ENCODE results near the gene NLGN1. TPM values are rescaled to one million over a fixed set of nuclear protein-coding genes. Genes with fewer than 3 reads are reported as not detected.

NLGN1 gene
- total RNA-seq, 2 donors from 2014 or later = 1.3 to 2.4 TPM

DNA sequence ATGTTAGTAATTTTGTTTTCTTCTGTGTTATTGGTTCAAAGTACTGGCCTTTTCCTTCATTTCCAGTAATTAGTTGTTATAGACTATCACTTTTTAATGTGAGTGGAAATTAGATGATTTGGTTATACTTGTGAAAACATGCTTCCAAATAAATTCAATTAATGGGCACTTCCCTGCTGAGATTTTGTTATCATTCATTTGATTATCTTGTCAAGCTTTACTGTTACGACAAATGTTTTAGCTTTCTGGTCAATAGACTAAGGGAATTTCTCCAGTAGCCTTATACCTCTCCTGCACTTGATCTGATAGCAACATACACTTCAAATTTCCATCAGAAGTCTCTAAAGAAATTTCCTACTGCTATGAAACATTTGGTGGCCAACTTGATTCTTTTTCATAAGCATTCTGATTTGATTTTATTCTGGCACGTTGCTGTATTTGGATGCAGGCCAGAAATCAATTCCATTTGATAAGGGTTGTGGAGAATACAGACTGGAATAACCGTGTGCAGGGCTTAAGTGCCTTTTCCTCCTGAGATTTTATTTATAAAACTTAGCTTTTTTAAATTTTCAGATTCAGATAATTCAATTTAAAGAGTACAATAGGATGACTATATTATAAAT is 887.8 kb downstream of the NLGN1 start:
- H3K27me3 ChIP-seq = no peaks in the 10 kb centered on the region
- TF ChIP-seq CTCF (IDR thresholded peaks at IDR 0.05) = no peak

GRCh38 chr3:174287705-174288104 is 890.2 kb downstream of the NLGN1 start:
- TF ChIP-seq CTCF (IDR thresholded peaks at IDR 0.05) = no peak
- DNase-seq (ENCODE audit: low spot score) = no peak
- Histone ChIP-seq H3K9me3 (no peaks in the 10 kb centered on the region), H3K36me3 (no peaks in the 10 kb centered on the region), H3K4me1 (no peaks in the 10 kb centered on the region), H3K4me3 (no peak overlapping the region), H3K27ac (no peak overlapping the region), H3K27me3 (no peaks in the 10 kb centered on the region)

More for the DNA sequence above, 887.8 kb downstream of the NLGN1 start:
- Histone ChIP-seq H3K36me3 (no peaks in the 10 kb centered on the region), H3K9me3 (no peaks in the 10 kb centered on the region), H3K4me1 (no peaks in the 10 kb centered on the region), H3K27ac (no peak overlapping the region), H3K4me3 (no peak overlapping the region)
- no peak for DNase-seq (ENCODE audit: low spot score)

DNA sequence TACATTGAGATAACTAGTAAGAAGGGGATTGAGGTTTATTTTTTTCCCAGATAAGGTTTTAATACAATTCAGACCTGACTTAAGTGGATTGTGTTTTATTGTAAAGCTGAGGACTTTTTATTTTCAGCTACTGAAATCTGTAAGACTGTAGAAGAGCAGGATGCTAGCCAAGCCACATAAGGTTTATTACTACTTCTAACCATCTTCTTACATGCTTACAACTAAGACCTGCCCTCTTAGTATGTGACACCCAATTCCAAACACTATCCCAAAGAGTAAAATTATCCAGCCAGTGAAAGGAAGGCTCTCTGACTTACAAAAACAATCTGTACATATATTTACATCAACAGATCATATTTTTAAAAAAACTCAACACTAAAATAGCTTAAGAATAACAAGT is 897.1 kb downstream of the NLGN1 start:
- no peak for DNase-seq (ENCODE audit: low spot score)
- TF ChIP-seq CTCF (IDR thresholded peaks at IDR 0.05) = no peak
- Histone ChIP-seq H3K9me3 (no peaks in the 10 kb centered on the region), H3K27ac (no peak overlapping the region), H3K27me3 (no peaks in the 10 kb centered on the region), H3K4me3 (no peak overlapping the region), H3K36me3 (no peaks in the 10 kb centered on the region), H3K4me1 (no peaks in the 10 kb centered on the region)

GRCh38 chr3:174295306-174296092 is 898.0 kb downstream of the NLGN1 start:
- no peaks in the 10 kb centered on the region for H3K27me3 ChIP-seq
- no peak overlapping the region for H3K27ac ChIP-seq
- no peak for DNase-seq (ENCODE audit: low spot score)
- H3K9me3 ChIP-seq = no peaks in the 10 kb centered on the region
- TF ChIP-seq CTCF (IDR thresholded peaks at IDR 0.05) = no peak
- no peaks in the 10 kb centered on the region for H3K4me1 ChIP-seq
- no peaks in the 10 kb centered on the region for H3K36me3 ChIP-seq
- no peak overlapping the region for H3K4me3 ChIP-seq

DNA sequence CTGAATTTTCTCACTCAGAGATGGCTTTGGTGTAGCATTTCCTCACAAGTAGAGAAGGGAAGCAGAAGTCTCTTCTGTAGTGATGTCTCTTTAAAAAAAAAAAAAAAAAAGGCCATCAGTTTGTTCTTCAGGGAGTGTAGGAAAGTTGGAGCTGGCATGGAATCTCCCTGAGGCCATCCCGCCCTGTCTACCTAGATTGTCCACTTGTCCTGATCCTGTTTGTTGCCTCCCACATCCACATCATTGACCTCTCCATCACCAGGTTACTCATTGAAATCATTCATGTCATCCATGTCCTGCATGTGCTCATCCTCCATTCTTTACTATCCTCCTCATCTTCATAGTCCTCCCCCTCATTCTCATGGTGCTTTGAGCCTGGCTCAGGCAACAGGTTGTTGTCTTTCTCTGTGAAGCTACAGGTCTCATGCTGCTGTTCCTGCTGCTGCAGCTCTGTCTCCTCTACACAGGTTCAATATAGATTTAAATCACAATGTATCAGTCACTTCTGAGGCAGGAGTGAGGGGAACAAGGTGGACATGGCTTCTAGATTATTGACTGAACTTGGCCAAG is 905.3 kb downstream of the NLGN1 start:
- H3K9me3 ChIP-seq = no peaks in the 10 kb centered on the region
- H3K27me3 ChIP-seq = no peaks in the 10 kb centered on the region
- DNase-seq (ENCODE audit: low spot score) = no peak
- H3K36me3 ChIP-seq = no peaks in the 10 kb centered on the region
- TF ChIP-seq CTCF (IDR thresholded peaks at IDR 0.05) = no peak
- H3K27ac ChIP-seq = no peak overlapping the region
- no peak overlapping the region for H3K4me3 ChIP-seq
- no peaks in the 10 kb centered on the region for H3K4me1 ChIP-seq
